ENCODE measurements around the gene AHNAK.

Gene AHNAK

DNA sequence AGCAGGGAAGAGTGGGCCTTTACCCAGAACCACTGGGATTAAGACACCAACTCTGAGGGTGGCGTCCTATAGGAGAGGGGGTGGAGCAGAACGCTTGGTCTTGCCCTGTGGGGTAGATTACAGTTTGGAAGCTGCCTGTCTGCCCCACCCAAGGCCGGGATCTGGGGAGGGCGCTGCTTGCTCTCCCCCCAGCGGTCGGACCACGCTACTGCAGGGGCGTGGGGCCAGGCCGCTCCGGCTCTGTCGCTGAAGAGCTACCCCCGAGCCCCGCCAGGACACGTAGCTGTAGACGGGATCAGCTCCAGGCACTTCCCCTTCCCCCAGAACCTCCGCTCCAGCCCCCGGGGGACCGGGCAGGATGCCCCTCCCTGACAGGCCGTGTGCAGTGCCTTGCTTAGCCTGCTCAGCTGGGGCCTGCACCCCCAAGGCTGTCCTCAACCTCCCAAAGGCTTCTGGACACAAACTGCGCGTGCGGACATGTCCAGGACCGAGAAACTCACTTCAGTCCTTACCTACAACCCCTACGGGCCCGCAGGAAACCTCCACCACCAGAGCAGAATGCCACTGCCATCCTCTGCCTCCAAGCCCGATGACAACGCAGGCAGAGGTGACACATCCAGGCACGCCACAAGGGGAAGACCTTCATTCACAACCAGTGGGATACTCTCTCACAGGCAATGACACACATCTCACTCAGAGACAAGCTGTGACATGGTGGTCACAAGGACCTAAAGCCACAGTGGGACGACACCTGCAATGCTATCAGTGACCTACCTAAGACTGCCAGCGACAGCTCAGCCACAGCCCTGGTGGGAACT is 3.6 kb downstream of the AHNAK start:
- TF ChIP-seq, protein P1, sequence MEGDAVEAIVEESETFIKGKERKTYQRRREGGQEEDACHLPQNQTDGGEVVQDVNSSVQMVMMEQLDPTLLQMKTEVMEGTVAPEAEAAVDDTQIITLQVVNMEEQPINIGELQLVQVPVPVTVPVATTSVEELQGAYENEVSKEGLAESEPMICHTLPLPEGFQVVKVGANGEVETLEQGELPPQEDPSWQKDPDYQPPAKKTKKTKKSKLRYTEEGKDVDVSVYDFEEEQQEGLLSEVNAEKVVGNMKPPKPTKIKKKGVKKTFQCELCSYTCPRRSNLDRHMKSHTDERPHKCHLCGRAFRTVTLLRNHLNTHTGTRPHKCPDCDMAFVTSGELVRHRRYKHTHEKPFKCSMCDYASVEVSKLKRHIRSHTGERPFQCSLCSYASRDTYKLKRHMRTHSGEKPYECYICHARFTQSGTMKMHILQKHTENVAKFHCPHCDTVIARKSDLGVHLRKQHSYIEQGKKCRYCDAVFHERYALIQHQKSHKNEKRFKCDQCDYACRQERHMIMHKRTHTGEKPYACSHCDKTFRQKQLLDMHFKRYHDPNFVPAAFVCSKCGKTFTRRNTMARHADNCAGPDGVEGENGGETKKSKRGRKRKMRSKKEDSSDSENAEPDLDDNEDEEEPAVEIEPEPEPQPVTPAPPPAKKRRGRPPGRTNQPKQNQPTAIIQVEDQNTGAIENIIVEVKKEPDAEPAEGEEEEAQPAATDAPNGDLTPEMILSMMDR (IDR thresholded peaks at IDR 0.05; ENCODE audit: low read depth, low read length), result peak; percentile 95
- TF ChIP-seq, protein P2, sequence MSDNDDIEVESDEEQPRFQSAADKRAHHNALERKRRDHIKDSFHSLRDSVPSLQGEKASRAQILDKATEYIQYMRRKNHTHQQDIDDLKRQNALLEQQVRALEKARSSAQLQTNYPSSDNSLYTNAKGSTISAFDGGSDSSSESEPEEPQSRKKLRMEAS (IDR thresholded peaks at IDR 0.05; ENCODE audit: low read depth, low read length), result peak; percentile 38; the same call in 1 of the 2 replicates
- TF ChIP-seq MYC (IDR thresholded peaks at IDR 0.05; ENCODE audit: low read depth, low read length) (no peak; the same call in 1 of the 2 replicates), POLR2A (IDR thresholded peaks at IDR 0.05; ENCODE audit: extremely low read depth, insufficient read length) (no peak)
- peak overlapping the region; percentile 46 for H3K4me3 ChIP-seq (ENCODE audit: low read depth, low read length)
- peak; percentile 96 for DNase-seq (ENCODE audit: low read depth)

DNA sequence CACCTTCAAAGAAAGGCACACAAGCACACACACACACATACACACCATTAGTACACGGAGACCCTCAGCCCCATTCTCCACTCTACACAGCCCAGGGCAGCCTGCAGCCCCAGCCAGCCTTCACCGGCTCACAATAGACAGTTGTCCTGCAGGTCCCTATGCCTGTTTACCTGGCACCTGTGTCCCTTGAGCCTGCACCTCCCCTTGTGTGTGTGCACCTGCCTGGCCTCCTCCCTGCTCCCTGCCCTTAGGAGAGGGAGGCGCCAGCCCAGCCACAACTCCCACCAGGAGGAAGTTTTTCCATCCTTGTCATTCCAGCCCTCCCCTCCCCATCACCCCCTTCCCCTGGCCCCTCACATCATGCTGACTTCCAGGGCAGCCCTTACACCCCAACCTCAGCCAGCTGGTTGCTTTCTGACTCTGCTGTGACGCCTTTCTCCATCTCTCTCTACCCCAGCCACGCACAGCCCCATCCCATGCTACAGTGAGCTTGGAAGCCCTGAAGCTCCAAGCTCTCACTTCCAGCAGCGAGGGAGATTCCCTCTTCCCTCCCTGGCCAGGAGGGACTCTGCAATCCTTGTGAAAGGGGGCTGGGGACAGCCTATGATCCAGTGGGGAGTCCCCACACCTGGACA is 4.4 kb downstream of the AHNAK start:
- H3K4me3 ChIP-seq (ENCODE audit: low read depth, low read length), result peak overlapping the region; percentile 46
- DNase-seq (ENCODE audit: low read depth), result no peak
- TF ChIP-seq, protein P2 (IDR thresholded peaks at IDR 0.05; ENCODE audit: low read depth, low read length), result no peak
- TF ChIP-seq, protein P1 (IDR thresholded peaks at IDR 0.05; ENCODE audit: low read depth, low read length), result no peak
- TF ChIP-seq MYC (IDR thresholded peaks at IDR 0.05; ENCODE audit: low read depth, low read length) (no peak), POLR2A (IDR thresholded peaks at IDR 0.05; ENCODE audit: extremely low read depth, insufficient read length) (no peak)

DNA sequence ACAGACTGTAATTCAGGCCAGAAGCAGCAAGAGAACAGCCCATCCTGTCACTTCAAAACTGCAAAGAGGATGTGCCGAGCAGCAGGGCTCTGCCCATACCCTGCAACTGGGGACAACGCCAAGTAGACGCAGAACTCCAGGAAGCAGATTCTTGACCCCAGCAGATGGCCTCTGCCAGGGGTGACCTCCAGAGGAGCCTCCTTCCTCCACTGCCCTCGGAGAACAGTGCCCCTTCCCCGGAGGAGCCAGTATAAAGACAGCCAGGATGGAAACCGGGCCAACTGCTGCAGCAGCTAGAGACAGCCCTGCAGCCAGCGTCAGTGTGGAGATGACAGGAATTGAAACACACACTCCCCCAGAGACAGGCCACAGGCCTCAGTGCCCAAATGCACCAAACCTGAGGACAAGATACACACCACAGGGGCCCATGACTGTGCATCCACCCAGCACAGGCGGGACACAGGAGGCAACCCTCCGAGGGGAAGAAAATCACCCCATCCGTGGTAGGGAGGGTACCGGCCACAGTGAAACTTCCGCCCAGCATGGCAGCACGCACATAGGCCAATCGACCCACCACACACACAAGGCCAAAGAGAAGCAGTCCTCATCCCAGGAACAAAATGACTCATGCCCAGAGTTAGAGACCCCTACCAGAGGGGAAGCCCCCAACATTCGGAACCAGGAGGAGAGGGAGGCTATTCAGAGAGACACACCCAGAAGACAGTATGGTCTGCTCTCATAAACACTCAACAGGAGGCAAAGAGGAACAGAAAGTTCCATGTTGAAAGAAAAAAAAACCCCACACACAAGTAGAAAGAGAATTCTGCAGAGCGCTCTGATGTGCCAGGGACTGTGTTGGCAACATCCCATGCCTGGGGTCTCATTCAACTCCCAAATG is 5.6 kb downstream of the AHNAK start:
- TF ChIP-seq MYC (IDR thresholded peaks at IDR 0.05; ENCODE audit: low read depth, low read length) (peak; percentile 51; the same call in 1 of the 2 replicates), POLR2A (IDR thresholded peaks at IDR 0.05; ENCODE audit: extremely low read depth, insufficient read length) (peak; percentile 25)
- TF ChIP-seq, protein P2 (IDR thresholded peaks at IDR 0.05; ENCODE audit: low read depth, low read length), result peak; percentile 50; the same call in 1 of the 2 replicates
- TF ChIP-seq, protein P1 (IDR thresholded peaks at IDR 0.05; ENCODE audit: low read depth, low read length), result no peak
- peak overlapping the region; percentile 40 for H3K4me3 ChIP-seq (ENCODE audit: low read depth, low read length)
- peak; percentile 95 for DNase-seq (ENCODE audit: low read depth)

DNA sequence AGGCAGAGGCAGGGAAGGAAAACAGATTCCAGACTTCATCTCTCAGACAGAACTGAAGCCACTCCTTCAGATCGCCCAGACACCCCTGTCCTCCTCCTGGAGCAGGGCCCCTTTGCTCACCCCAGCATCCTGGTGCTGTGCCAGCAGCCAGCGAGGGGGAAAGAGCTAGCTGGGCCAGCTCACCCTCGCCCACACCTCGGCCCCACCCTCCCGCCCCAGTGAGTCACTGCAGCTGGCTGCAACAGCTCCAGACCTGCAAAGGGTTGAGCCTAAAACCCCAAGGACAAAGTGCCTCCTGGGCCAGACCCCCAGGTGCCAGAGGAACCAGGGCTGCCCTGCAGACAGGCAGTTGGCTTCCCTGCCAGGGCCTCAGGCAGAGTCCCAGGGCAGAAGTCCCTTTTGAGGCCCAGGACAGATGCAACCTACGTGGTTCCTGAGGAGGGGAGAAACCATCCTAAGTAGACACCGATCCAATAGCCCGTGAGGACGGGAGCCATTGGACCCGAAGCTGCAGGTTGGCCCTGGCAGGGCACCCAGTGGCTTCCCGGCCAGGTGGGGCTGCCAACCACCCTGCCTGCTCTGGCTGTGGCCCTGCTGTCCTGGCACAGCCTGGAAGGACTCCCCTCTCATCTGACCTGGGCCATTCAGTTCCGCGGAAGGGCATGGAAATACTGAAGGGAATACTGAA is 7.2 kb downstream of the AHNAK start:
- TF ChIP-seq POLR2A (IDR thresholded peaks at IDR 0.05; ENCODE audit: extremely low read depth, insufficient read length), result no peak
- TF ChIP-seq, protein P2 (IDR thresholded peaks at IDR 0.05; ENCODE audit: low read depth, low read length), result 0 out of 2 replicates have a peak, but pooled peaks have one; percentile 19
- TF ChIP-seq, protein P1 (IDR thresholded peaks at IDR 0.05; ENCODE audit: low read depth, low read length), result no peak
- peak; percentile 22; the same call in 1 of the 2 replicates for TF ChIP-seq MYC (IDR thresholded peaks at IDR 0.05; ENCODE audit: low read depth, low read length)
- peak; percentile 87 for DNase-seq (ENCODE audit: low read depth)
- peak overlapping the region; percentile 40 for H3K4me3 ChIP-seq (ENCODE audit: low read depth, low read length)
